IPS-NIHi7 (cell line): ENCODE results near the gene MRPS26.
"Not testable (repeated sequence)": the region's sequence is repeated elsewhere in the genome, so short reads cannot be mapped to it uniquely, and the experiment has no call there.

Source experiments
- DNase-seq: peaks from one replicate; pipeline ENCODE4 v3.0.0; 2012; ENCODE audit warnings: mixed read lengths; ENCODE audit errors: extremely low spot score

MRPS26 gene

GRCh38 chr20:3041854-3042409 lies 3.9 kb upstream of the MRPS26 start:
- DNase-seq: no peak

GRCh38 chr20:3042625-3043024 lies 3.2 kb upstream of the MRPS26 start:
- DNase-seq: no peak

- no peak for DNase-seq
These were observed 2.5 kb upstream of the MRPS26 start, which contains the start of gene GNRH2 for GRCh38 chr20:3043322-3043721. Gene GNRH2 (plus strand): TSS chr20:3043622. CDS start chr20:3044415, 793 bp downstream.

- DNase-seq: no peak
These were observed 1.4 kb upstream of the MRPS26 start for GRCh38 chr20:3044336-3044965.

- peak; percentile 81 for DNase-seq
These were observed 623 bp upstream of the MRPS26 start for GRCh38 chr20:3045042-3045815.

GRCh38 chr20:3046677-3047462 lies 1.0 kb downstream of the MRPS26 start:
- DNase-seq: peak; percentile 39

GRCh38 chr20:3047486-3048419 lies 1.9 kb downstream of the MRPS26 start:
- no peak for DNase-seq

GRCh38 chr20:3051385-3052019 lies 5.7 kb downstream of the MRPS26 start:
- no peak for DNase-seq

- DNase-seq: no peak
These were observed 13.6 kb downstream of the MRPS26 start for GRCh38 chr20:3059489-3059888.

- DNase-seq: not testable (repeated sequence)
These were observed 18.3 kb downstream of the MRPS26 start for GRCh38 chr20:3064119-3064518.

GRCh38 chr20:3067139-3068014 lies 21.5 kb downstream of the MRPS26 start:
- no peak for DNase-seq

GRCh38 chr20:3068075-3068474 lies 22.2 kb downstream of the MRPS26 start:
- no peak for DNase-seq

- DNase-seq: no peak
These were observed 23.4 kb downstream of the MRPS26 start for GRCh38 chr20:3068986-3069900.

- no peak for DNase-seq
These were observed 24.9 kb downstream of the MRPS26 start for GRCh38 chr20:3070725-3071124.

- no peak for DNase-seq
These were observed 25.4 kb downstream of the MRPS26 start for GRCh38 chr20:3071266-3071609.

- DNase-seq: peak; percentile 63
These were observed 26.0 kb downstream of the MRPS26 start, which contains the start of gene OXT for GRCh38 chr20:3071610-3072529. Gene OXT (plus strand): TSS chr20:3071620. CDS start chr20:3071656, 36 bp downstream.

- no peak for DNase-seq
These were observed 26.8 kb downstream of the MRPS26 start for GRCh38 chr20:3072530-3073250.
